Muscle of leg (tissue), 11 donors: ENCODE data around the gene TMEM186. TPM values are rescaled to one million over a fixed set of nuclear protein-coding genes. Genes with fewer than 3 reads are reported as not detected.

Experiments
- DNase-seq: peaks from one replicate; pipeline ENCODE4 v3.0.0; 2013
- H3K27ac ChIP-seq: one replicate; pipeline ENCODE4 v1.5.1; 2013; ENCODE audit warnings: mild to moderate bottlenecking, low read length, control low read depth
- H3K27me3 ChIP-seq: one replicate; pipeline ENCODE4 v1.6.1; 2013; ENCODE audit warnings: low read length; ENCODE audit not compliant: control insufficient read depth, insufficient read depth
- H3K36me3 ChIP-seq: one replicate; pipeline ENCODE4 v1.6.1; 2013; ENCODE audit warnings: low read length; ENCODE audit not compliant: control insufficient read depth, insufficient read depth
- H3K4me1 ChIP-seq: one replicate; pipeline ENCODE4 v1.6.1; 2013; ENCODE audit warnings: low read length; ENCODE audit not compliant: control insufficient read depth, insufficient read depth
- H3K4me3 ChIP-seq: one replicate; pipeline ENCODE4 v1.5.1; 2013; ENCODE audit warnings: low read length, control low read depth
- H3K9me3 ChIP-seq: replicated peaks from 2 replicates; pipeline ENCODE4 v1.6.1; 2013; ENCODE audit warnings: low read depth, low read length; ENCODE audit not compliant: control insufficient read depth
- WGBS: methylation state at CpG from one replicate; pipeline ENCODE4 v1.1.5; 2013; ENCODE audit warnings: missing lambda C conversion rate; ENCODE audit not compliant: insufficient coverage; 5-methylcytosine and 5-hydroxymethylcytosine counted together
- polyA plus RNA-seq, 8 donors: library from polyadenylated mRNA; unstranded; fragments of 120-200 nt; gene quantifications; one replicate each; pipeline versions ENCODE4 v1.2.1 to v1.2.3, GENCODE V29; 2013; ENCODE audit warnings: inconsistent platforms in 1 of 8, low replicate concordance in 1 of 8; ENCODE audit not compliant: insufficient read length in 8 of 8, insufficient read depth in 1 of 8
- total RNA-seq: library from RNA; stranded (reverse); fragments of 120-200 nt; gene quantifications from one replicate; pipeline ENCODE4 v1.2.4, GENCODE V29; 2013

TMEM186 gene
- total and polyA plus RNA-seq, 9 donors = 6.3 to 12.4 (median 10.6) TPM

- Histone ChIP-seq H3K36me3 (peaks cover 37% of the 10 kb centered on the region), H3K27me3 (no peaks in the 10 kb centered on the region), H3K9me3 (no peaks in the 10 kb centered on the region), H3K27ac (no peak overlapping the region), H3K4me3 (no peak overlapping the region), H3K4me1 (no peaks in the 10 kb centered on the region)
- no peak for DNase-seq
- WGBS = 51% methylated on average over 9 of the region's 18 CpGs
Measured at GRCh38 chr16:8831871-8832716, 34.7 kb upstream of the TMEM186 start.

DNA sequence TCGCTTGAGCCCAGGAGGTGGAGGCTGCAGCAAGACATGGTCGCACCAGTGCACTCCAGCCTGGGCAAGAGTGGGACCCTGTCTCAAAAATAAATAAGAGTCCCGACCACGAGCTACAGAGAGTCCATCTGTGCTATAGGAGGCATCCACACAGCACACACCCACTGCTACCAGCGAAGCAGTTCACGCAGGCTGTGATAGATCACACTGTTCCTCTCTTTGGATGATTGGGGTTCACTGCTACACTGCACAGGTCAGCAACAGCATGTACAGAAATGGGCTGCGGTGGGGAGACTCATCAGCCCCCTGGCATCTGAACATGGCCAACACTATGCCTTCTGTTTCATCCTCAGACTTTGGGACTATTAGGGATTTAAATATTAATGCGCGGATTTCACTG lies 34.0 kb upstream of the TMEM186 start:
- Histone ChIP-seq H3K36me3 (peaks cover 37% of the 10 kb centered on the region), H3K27ac (no peak overlapping the region), H3K9me3 (no peaks in the 10 kb centered on the region), H3K4me3 (no peak overlapping the region), H3K4me1 (no peaks in the 10 kb centered on the region), H3K27me3 (no peaks in the 10 kb centered on the region)
- DNase-seq = no peak
- 100% methylated on average over 4 of the region's 9 CpGs for WGBS

- no peaks in the 10 kb centered on the region for H3K4me1 ChIP-seq
- no peak overlapping the region for H3K27ac ChIP-seq
- no peaks in the 10 kb centered on the region for H3K27me3 ChIP-seq
- no peak overlapping the region for H3K4me3 ChIP-seq
- no peak for DNase-seq
- 90% methylated on average over 5 of the region's 8 CpGs for WGBS
- H3K9me3 ChIP-seq = no peaks in the 10 kb centered on the region
- H3K36me3 ChIP-seq = peaks cover 37% of the 10 kb centered on the region
Measured at GRCh38 chr16:8828541-8829165, 31.2 kb upstream of the TMEM186 start.

- Histone ChIP-seq H3K27ac (no peak overlapping the region), H3K9me3 (no peaks in the 10 kb centered on the region), H3K4me1 (no peaks in the 10 kb centered on the region), H3K36me3 (peaks cover 46% of the 10 kb centered on the region), H3K27me3 (no peaks in the 10 kb centered on the region), H3K4me3 (no peak overlapping the region)
- WGBS = 29% methylated on average over 1 of the region's 3 CpGs
- no peak for DNase-seq
Measured at GRCh38 chr16:8826278-8826879, 28.9 kb upstream of the TMEM186 start.

- H3K36me3 ChIP-seq = peaks cover 46% of the 10 kb centered on the region
- no peak for DNase-seq
- no peaks in the 10 kb centered on the region for H3K4me1 ChIP-seq
- no peak overlapping the region for H3K27ac ChIP-seq
- WGBS = 100% methylated on average over 2 of the region's 3 CpGs
- no peaks in the 10 kb centered on the region for H3K9me3 ChIP-seq
- no peak overlapping the region for H3K4me3 ChIP-seq
- H3K27me3 ChIP-seq = no peaks in the 10 kb centered on the region
Measured at GRCh38 chr16:8822403-8822802, 25.0 kb upstream of the TMEM186 start.

DNA sequence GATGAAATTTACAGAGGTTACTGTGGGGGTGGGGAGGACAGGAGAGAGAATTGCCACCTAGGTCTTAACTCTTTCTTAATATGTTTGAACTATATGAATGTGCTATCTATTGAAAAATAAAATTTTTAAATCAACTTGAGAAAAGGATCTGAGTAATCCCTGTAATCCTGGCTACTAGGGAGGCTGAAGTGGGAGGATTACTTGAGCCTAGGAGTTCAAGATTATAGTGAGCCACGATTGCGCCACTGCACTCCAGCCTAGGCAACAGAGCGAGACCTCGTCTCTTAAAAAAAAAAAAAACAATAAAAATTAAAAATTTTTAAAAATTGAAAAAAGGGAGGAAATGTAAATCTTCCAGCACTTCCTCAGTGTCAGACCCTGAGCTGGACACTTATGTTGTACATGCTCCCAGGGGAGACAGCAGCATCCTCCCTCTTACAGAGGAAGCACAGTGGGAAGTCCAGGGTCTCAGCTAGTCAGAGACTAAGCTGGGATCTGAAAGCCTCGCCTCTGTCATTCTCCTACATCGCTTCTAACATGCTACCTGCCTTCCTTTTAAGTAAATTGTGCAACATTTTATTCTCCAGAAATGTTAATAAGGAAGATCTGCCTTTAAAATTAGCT lies 22.1 kb upstream of the TMEM186 start:
- peaks cover 58% of the 10 kb centered on the region for H3K36me3 ChIP-seq

GRCh38 chr16:8818504-8819270 lies 21.2 kb upstream of the TMEM186 start:
- WGBS = 68% methylated on average over 5 of the region's 10 CpGs
- Histone ChIP-seq H3K27me3 (no peaks in the 10 kb centered on the region), H3K9me3 (no peaks in the 10 kb centered on the region), H3K4me1 (no peaks in the 10 kb centered on the region), H3K27ac (no peak overlapping the region), H3K4me3 (no peak overlapping the region), H3K36me3 (peaks cover 66% of the 10 kb centered on the region)
- no peak for DNase-seq

More for the DNA sequence above, 22.1 kb upstream of the TMEM186 start:
- Histone ChIP-seq H3K9me3 (no peaks in the 10 kb centered on the region), H3K27ac (no peak overlapping the region), H3K27me3 (no peaks in the 10 kb centered on the region), H3K4me1 (no peaks in the 10 kb centered on the region), H3K4me3 (no peak overlapping the region)
- WGBS = no CpG with 5 or more reads among the region's 6 CpGs
- no peak for DNase-seq

DNA sequence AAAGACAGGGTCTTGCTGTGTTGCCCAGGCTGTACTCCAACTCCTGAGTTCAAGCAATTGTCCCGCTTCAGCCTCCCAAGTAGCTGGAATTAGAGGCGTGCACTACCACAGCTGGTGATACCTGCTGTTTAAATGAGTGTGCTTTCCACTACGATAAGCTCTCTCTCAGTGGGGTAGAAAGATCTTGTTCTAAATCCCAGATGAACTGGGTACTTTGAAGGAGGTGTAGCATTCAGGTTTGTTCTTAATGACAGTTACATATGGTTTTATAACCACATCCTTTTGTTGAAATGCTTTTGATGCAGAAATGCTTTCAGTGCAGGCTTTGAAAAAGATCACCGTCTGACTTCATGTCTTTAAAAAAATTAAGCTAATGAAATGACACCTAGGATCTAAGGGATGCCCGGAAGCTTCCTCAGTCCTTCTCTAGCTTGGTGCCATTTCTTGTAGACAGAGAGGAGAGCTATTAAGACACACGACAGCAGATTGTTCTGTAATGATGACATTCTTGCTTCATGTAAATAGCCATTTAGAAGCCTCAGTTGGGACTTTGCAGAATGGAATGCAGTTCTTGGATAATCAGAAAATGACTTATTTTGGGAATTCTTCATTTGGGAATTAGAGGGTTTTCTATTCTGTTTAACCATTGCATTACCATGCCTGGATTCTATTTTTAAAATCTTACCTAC lies 19.7 kb upstream of the TMEM186 start:
- no peak for DNase-seq
- H3K9me3 ChIP-seq = no peaks in the 10 kb centered on the region
- no peaks in the 10 kb centered on the region for H3K4me1 ChIP-seq
- H3K4me3 ChIP-seq = no peak overlapping the region
- peaks cover 70% of the 10 kb centered on the region for H3K36me3 ChIP-seq
- H3K27ac ChIP-seq = no peak overlapping the region
- no peaks in the 10 kb centered on the region for H3K27me3 ChIP-seq
- WGBS = 80% methylated on average over 2 of the region's 6 CpGs

GRCh38 chr16:8814095-8814806 lies 16.8 kb upstream of the TMEM186 start:
- peaks cover 69% of the 10 kb centered on the region for H3K36me3 ChIP-seq
- 91% methylated on average over 7 of the region's 14 CpGs for WGBS
- no peak overlapping the region for H3K27ac ChIP-seq
- no peak overlapping the region for H3K4me3 ChIP-seq
- no peak for DNase-seq
- H3K9me3 ChIP-seq = no peaks in the 10 kb centered on the region
- H3K27me3 ChIP-seq = no peaks in the 10 kb centered on the region
- no peaks in the 10 kb centered on the region for H3K4me1 ChIP-seq
